GM06990 (cell line): ENCODE measurements around the gene SEC14L5.

Experiments used
- DNase-seq: peaks from one replicate; pipeline ENCODE4 v3.0.0-alpha.2; 2011; ENCODE audit not compliant: insufficient read length; ENCODE audit errors: extremely low read depth
- H3K27me3 ChIP-seq: replicated peaks from 2 replicates; pipeline ENCODE4 v1.6.0; 2011; ENCODE audit warnings: low read length; ENCODE audit not compliant: control insufficient read depth, insufficient read depth
- H3K36me3 ChIP-seq: 2 replicates; pipeline ENCODE4 v1.5.1; 2011; ENCODE audit warnings: low read length; ENCODE audit not compliant: control insufficient read depth, insufficient read depth
- H3K4me3 ChIP-seq: replicated peaks from 2 replicates; pipeline ENCODE4 v1.5.1; 2011; ENCODE audit warnings: low read depth, mild to moderate bottlenecking, control low read depth, low read length
- CTCF ChIP-seq: IDR thresholded peaks from 2 replicates; pipeline ENCODE4 v1.5.1; 2011; ENCODE audit warnings: low read length, control low read depth, mild to moderate bottlenecking, inconsistent platforms; ENCODE audit not compliant: insufficient read depth, poor library complexity, severe bottlenecking

The SEC14L5 gene

GRCh38 chr16:4913130-4913773 lies 44.9 kb upstream of the SEC14L5 start:
- Histone ChIP-seq H3K36me3 (no peaks in the 10 kb centered on the region), H3K4me3 (no peak overlapping the region), H3K27me3 (no peaks in the 10 kb centered on the region; the same call in 1 of the 2 replicates)
- DNase-seq: no peak
- no peak for TF ChIP-seq CTCF

GRCh38 chr16:4913774-4914525 lies 44.2 kb upstream of the SEC14L5 start:
- no peaks in the 10 kb centered on the region; the same call in 1 of the 2 replicates for H3K27me3 ChIP-seq
- no peak for DNase-seq
- H3K36me3 ChIP-seq: no peaks in the 10 kb centered on the region
- H3K4me3 ChIP-seq: no peak overlapping the region
- TF ChIP-seq CTCF: no peak

- Histone ChIP-seq H3K27me3 (no peaks in the 10 kb centered on the region; the same call in 1 of the 2 replicates), H3K4me3 (no peak overlapping the region), H3K36me3 (no peaks in the 10 kb centered on the region)
- no peak for DNase-seq
- no peak for TF ChIP-seq CTCF
Measured at GRCh38 chr16:4914528-4915225, 43.5 kb upstream of the SEC14L5 start.

GRCh38 chr16:4915226-4915761 lies 42.8 kb upstream of the SEC14L5 start:
- H3K36me3 ChIP-seq: no peaks in the 10 kb centered on the region
- no peak for TF ChIP-seq CTCF
- H3K4me3 ChIP-seq: no peak overlapping the region
- no peaks in the 10 kb centered on the region; the same call in 1 of the 2 replicates for H3K27me3 ChIP-seq
- DNase-seq: no peak

- no peak for DNase-seq
- TF ChIP-seq CTCF: no peak
- Histone ChIP-seq H3K4me3 (no peak overlapping the region), H3K36me3 (no peaks in the 10 kb centered on the region), H3K27me3 (no peaks in the 10 kb centered on the region; the same call in 1 of the 2 replicates)
Measured at GRCh38 chr16:4917117-4917516, 41.0 kb upstream of the SEC14L5 start.
